ENCODE data around the gene TBX2. TPM values are rescaled to one million over a fixed set of nuclear protein-coding genes. Genes with fewer than 3 reads are reported as not detected.

Gene TBX2
- total and polyA plus RNA-seq, 9 of the 15 experiments (the other 6 are each of a cell fraction or from before 2014, with no cell fraction given): 0.18 TPM; not detected in 8

DNA sequence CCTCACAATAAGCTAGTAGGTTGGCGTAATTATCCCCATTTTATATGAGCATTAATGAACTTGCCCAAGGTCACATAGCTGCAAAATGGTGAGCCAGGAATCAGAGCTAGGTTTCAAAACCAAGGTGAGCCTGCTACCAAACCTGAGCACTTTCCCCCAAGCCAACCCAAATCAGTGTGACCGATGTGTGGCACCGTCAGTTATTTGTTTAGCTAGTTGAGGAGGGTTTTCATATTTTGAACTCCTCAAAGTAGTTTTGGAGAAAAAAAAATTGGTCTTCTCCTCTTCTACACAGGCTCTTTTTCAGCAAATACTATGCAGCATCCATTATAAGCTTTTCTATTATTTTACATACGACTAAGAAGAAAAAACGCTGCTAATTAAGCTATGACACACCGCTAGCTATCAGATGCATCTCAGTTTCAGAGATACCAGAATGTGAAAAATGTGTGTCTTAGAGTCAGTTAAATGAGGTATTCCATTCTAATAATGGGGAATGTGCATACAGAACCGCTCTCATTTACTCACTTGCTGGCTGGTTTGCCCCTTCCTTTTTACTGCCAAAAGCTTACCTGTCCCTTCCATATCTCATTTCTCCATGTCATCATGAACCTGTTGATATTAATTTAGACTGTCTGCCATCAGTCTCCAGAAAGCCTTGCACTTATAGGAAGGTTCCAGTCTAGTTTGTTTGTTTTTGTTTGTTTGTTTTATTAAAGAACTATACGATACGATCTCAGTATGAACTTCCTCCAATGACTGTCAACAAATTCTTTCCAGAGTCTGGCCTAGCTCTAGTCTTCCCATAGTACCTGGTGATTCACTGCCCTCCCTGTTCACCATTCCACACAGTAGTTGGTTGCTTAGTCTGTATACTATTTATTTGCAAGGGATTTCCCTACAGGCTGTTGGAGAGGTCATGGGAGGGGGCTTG lies 50.3 kb downstream of the TBX2 start:
- no peaks in the 10 kb centered on the region for H4K20me1 ChIP-seq (replicated peaks; ENCODE audit: control insufficient read depth, insufficient read depth, low read length)
- DNase-seq (ENCODE audit: extremely low read depth in 1 of 4, low spot score in 3 of 4): no peak
- H3K9ac ChIP-seq (ENCODE audit: insufficient read depth in 1 of 2, low read depth in 2 of 2, low read length in 2 of 2): no peak overlapping the region
- no peaks in the 10 kb centered on the region for H3K9me1 ChIP-seq (ENCODE audit: control insufficient read depth, insufficient read depth, low read length)
- no peak for FAIRE-seq
- no peak overlapping the region for H3K27ac ChIP-seq (ENCODE audit: extremely low read depth, low read depth, low read length)
- CTCF ChIA-PET (ENCODE audit: low intra/inter-chr PET ratio): no interaction called here
- no TSS peak for BruUV-seq (replicated peaks)
- WGBS (ENCODE audit: insufficient coverage, low coverage, missing lambda C conversion rate): 3% methylated on average over 9 of the region's 9 CpGs
- ATAC-seq: no peak
- intact Hi-C loops (cut with micrococcal nuclease): no loop called here
- TF ChIP-seq, protein P1, sequence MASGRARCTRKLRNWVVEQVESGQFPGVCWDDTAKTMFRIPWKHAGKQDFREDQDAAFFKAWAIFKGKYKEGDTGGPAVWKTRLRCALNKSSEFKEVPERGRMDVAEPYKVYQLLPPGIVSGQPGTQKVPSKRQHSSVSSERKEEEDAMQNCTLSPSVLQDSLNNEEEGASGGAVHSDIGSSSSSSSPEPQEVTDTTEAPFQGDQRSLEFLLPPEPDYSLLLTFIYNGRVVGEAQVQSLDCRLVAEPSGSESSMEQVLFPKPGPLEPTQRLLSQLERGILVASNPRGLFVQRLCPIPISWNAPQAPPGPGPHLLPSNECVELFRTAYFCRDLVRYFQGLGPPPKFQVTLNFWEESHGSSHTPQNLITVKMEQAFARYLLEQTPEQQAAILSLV (tag; IDR thresholded peaks at IDR 0.05): no peak
- TF ChIP-seq CHCHD3 (CRISPR knock-in tag; IDR thresholded peaks at IDR 0.05): no peak
- TF ChIP-seq, protein P2, sequence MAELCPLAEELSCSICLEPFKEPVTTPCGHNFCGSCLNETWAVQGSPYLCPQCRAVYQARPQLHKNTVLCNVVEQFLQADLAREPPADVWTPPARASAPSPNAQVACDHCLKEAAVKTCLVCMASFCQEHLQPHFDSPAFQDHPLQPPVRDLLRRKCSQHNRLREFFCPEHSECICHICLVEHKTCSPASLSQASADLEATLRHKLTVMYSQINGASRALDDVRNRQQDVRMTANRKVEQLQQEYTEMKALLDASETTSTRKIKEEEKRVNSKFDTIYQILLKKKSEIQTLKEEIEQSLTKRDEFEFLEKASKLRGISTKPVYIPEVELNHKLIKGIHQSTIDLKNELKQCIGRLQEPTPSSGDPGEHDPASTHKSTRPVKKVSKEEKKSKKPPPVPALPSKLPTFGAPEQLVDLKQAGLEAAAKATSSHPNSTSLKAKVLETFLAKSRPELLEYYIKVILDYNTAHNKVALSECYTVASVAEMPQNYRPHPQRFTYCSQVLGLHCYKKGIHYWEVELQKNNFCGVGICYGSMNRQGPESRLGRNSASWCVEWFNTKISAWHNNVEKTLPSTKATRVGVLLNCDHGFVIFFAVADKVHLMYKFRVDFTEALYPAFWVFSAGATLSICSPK (IDR thresholded peaks at IDR 0.05; ENCODE audit: borderline replicate concordance): no peak
- TF ChIP-seq, protein P3, sequence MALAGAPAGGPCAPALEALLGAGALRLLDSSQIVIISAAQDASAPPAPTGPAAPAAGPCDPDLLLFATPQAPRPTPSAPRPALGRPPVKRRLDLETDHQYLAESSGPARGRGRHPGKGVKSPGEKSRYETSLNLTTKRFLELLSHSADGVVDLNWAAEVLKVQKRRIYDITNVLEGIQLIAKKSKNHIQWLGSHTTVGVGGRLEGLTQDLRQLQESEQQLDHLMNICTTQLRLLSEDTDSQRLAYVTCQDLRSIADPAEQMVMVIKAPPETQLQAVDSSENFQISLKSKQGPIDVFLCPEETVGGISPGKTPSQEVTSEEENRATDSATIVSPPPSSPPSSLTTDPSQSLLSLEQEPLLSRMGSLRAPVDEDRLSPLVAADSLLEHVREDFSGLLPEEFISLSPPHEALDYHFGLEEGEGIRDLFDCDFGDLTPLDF (CRISPR knock-in tag; IDR thresholded peaks at IDR 0.05): no peak
- TF ChIP-seq HSF4 (CRISPR knock-in tag; IDR thresholded peaks at IDR 0.05; ENCODE audit: borderline replicate concordance): no peak
- TF ChIP-seq MTA2 (IDR thresholded peaks at IDR 0.05; ENCODE audit: low read depth): no peak
- TF ChIP-seq, protein P4, sequence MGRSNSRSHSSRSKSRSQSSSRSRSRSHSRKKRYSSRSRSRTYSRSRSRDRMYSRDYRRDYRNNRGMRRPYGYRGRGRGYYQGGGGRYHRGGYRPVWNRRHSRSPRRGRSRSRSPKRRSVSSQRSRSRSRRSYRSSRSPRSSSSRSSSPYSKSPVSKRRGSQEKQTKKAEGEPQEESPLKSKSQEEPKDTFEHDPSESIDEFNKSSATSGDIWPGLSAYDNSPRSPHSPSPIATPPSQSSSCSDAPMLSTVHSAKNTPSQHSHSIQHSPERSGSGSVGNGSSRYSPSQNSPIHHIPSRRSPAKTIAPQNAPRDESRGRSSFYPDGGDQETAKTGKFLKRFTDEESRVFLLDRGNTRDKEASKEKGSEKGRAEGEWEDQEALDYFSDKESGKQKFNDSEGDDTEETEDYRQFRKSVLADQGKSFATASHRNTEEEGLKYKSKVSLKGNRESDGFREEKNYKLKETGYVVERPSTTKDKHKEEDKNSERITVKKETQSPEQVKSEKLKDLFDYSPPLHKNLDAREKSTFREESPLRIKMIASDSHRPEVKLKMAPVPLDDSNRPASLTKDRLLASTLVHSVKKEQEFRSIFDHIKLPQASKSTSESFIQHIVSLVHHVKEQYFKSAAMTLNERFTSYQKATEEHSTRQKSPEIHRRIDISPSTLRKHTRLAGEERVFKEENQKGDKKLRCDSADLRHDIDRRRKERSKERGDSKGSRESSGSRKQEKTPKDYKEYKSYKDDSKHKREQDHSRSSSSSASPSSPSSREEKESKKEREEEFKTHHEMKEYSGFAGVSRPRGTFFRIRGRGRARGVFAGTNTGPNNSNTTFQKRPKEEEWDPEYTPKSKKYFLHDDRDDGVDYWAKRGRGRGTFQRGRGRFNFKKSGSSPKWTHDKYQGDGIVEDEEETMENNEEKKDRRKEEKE (IDR thresholded peaks at IDR 0.05; ENCODE audit: borderline replicate concordance in 1 of 2, control insufficient read depth in 1 of 2, low read depth in 2 of 2, low read length in 1 of 2): peak in 1 of 2 experiments; percentile 15; a peak in 1 of 4 replicates
- TF ChIP-seq RBM25 (IDR thresholded peaks at IDR 0.05; ENCODE audit: low read depth, low read length, severe bottlenecking): no peak
- H3K27me3 ChIP-seq (ENCODE audit: control insufficient read depth in 2 of 2, insufficient read depth in 2 of 2, low read length in 2 of 2): peaks cover 16 to 41% of the 10 kb centered on the region in 2 experiments; a peak in 4 of 5 replicates
- no peaks in the 10 kb centered on the region for H3K36me3 ChIP-seq (ENCODE audit: control insufficient read depth, insufficient read depth, low read length)
- H3K79me2 ChIP-seq (ENCODE audit: control insufficient read depth, insufficient read depth, low read length): no peaks in the 10 kb centered on the region
- POLR2A ChIA-PET: interaction anchor here (0.6 kb wide), 1 partner anchor 23 kb away, joined by 3 read pairs; no protein-coding TSS in a partner anchor
- H3K4me3 ChIP-seq: no peak overlapping the region
- peaks cover 0 to 23% of the 10 kb centered on the region in 2 experiments; a peak in 2 of 5 replicates for H3K4me1 ChIP-seq (replicated peaks in 1 of 2; ENCODE audit: control insufficient read depth in 2 of 2, insufficient read depth in 2 of 2, low read length in 2 of 2)
- no peaks in the 10 kb centered on the region for H3K9me3 ChIP-seq (replicated peaks; ENCODE audit: control insufficient read depth, insufficient read depth, low read depth, low read length)
- no peak overlapping the region for H3K4me2 ChIP-seq (ENCODE audit: insufficient read depth, low read length)
- H2AFZ ChIP-seq (ENCODE audit: low read depth, low read length): no peak overlapping the region
- in situ Hi-C loops (cut with MboI): loop anchor here (25.0 kb wide), 1 partner anchor 662 kb away; no protein-coding TSS in a partner anchor
